ENCODE data around the gene BTNL3.
"Not testable (repeated sequence)": the region's sequence is repeated elsewhere in the genome, so short reads cannot be mapped to it uniquely, and the experiment has no call there.

Gene BTNL3, protein sequence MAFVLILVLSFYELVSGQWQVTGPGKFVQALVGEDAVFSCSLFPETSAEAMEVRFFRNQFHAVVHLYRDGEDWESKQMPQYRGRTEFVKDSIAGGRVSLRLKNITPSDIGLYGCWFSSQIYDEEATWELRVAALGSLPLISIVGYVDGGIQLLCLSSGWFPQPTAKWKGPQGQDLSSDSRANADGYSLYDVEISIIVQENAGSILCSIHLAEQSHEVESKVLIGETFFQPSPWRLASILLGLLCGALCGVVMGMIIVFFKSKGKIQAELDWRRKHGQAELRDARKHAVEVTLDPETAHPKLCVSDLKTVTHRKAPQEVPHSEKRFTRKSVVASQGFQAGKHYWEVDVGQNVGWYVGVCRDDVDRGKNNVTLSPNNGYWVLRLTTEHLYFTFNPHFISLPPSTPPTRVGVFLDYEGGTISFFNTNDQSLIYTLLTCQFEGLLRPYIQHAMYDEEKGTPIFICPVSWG

DNA sequence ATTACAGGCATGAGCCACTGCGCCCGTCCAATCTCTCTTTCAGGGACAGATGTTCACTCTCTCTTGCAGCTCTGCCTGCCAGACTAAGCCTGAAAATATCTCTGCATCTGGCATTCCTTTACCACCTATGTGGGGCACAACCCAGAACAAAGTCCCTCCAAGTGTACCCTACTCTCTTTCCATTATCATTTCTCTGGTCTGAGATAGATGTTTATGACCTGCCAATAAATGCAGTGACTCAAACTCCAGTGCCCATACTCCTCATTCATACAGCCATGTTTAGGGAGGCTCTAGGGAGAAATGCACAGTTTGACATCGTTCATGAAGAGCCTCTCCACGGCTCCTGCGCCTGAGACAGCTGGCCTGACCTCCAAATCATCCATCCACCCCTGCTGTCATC is at the start of gene BTNL3:
TSS of gene BTNL3 (plus strand) at position 255 of the 400 bp plus-strand sequence. CDS start 183 bp downstream, outside the sequence.
- no peak for DNase-seq (ENCODE audit: low read depth in 4 of 4, low spot score in 1 of 4)

DNA sequence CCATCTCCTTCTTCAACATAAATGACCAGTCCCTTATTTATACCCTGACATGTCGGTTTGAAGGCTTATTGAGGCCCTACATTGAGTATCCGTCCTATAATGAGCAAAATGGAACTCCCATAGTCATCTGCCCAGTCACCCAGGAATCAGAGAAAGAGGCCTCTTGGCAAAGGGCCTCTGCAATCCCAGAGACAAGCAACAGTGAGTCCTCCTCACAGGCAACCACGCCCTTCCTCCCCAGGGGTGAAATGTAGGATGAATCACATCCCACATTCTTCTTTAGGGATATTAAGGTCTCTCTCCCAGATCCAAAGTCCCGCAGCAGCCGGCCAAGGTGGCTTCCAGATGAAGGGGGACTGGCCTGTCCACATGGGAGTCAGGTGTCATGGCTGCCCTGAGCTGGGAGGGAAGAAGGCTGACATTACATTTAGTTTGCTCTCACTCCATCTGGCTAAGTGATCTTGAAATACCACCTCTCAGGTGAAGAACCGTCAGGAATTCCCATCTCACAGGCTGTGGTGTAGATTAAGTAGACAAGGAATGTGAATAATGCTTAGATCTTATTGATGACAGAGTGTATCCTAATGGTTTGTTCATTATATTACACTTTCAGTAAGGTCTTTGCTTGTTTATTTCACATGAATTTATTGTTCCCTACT is 38.2 kb upstream of the BTNL3 start:
- DNase-seq (ENCODE audit: low read depth in 4 of 4, low spot score in 1 of 4) = no peak

DNA sequence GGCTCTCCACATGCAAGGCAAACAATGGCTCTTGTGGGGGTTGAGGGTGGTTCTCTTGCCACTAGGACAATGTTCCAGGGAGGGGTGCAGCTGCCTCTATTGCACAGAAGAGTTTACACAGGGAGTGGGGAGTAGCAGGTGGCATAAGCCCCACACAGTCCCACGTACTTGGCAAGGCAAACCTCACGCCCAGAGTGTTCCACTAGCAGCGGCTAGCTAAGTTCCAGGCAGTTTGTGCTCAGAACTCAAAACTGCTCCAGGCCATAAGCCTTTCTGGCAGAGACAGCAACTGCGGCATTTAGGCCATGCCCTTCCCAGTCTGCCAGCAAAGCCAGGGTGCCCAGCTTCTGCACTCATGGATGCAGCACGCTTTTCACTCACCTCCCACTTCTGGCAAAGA is 29.0 kb upstream of the BTNL3 start:
- DNase-seq (ENCODE audit: low read depth in 4 of 4, low spot score in 1 of 4) = no peak

DNA sequence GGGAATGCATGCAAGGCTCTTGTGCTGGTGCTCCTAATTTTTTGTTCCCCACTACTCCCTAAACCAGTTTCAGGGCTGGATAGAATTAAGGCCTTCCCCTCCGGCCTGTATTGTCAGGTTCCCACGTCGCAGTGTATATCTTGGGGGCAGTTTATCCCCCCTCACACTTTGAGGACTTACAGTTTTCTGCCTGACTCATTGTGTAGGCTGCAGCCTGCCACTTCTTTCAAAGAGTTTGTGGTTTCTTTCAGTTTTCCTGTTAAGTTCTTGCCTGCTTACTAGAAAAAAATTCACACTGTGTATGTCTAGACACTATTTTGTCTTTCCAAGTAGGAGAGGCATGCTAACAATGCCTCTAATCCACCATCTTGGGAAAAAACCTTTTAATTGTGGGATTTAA is 28.4 kb upstream of the BTNL3 start:
- DNase-seq (ENCODE audit: low read depth in 4 of 4, low spot score in 1 of 4) = no peak

- DNase-seq (ENCODE audit: low read depth in 4 of 4, low spot score in 1 of 4) = no peak
These were observed 19.2 kb upstream of the BTNL3 start for GRCh38 chr5:180969406-180969805.

- no peak for DNase-seq (ENCODE audit: low read depth in 4 of 4, low spot score in 1 of 4)
These were observed 18.3 kb upstream of the BTNL3 start for GRCh38 chr5:180970336-180970735.

GRCh38 chr5:180970875-180971274 is 17.8 kb upstream of the BTNL3 start:
- no peak for DNase-seq (ENCODE audit: low read depth in 4 of 4, low spot score in 1 of 4)

DNA sequence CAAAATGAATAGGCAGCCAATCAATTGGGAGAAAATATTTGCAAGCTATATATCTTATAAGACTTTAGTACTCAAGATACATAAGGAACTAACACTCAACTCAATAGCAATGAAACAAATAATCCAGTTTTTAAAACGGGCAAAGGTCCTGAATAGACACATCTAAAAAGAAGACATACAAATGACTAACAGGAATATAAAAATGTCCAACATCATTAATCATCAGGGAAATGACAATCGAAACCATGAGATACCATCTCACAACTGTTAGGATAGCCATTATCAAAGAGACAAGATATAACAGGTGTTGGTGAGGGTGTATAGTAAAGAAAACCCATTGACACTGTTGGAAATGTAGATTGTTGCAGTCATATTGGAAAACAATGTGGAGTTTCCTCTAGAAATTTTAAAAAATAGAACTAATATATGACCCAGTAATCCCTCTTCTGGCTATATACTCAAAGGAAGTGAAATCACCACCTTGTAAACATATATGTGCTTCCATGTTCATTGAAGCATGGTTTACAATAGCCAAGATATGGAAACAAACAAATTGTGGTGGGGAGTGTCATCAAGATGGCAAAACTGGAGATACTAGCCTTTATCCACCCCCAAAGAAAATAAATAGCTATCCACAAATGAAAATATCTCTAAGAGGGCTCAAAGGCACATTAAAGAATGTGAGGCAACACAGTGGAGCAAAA is 13.9 kb upstream of the BTNL3 start:
- DNase-seq (ENCODE audit: low read depth in 4 of 4, low spot score in 1 of 4) = no peak

DNA sequence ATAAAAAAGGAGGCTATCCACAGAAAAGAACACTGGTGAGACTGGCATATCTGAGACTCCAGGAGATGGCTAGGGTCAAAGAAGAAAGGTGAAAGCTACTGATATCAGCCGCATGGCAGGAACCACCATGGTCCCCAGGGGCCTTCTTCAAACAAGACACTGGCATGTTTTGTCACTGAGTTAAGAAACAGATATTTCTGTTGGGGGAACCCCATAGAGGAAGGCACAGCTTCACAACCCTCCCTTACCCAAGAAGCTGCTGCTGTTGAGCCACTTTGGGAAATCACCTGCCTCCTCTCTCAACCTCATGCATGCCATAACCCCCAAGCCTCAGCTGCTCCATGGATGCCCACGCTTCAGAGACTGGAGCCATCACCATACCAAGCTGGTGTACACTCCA is 13.3 kb upstream of the BTNL3 start:
- no peak for DNase-seq (ENCODE audit: low read depth in 4 of 4, low spot score in 1 of 4)

DNA sequence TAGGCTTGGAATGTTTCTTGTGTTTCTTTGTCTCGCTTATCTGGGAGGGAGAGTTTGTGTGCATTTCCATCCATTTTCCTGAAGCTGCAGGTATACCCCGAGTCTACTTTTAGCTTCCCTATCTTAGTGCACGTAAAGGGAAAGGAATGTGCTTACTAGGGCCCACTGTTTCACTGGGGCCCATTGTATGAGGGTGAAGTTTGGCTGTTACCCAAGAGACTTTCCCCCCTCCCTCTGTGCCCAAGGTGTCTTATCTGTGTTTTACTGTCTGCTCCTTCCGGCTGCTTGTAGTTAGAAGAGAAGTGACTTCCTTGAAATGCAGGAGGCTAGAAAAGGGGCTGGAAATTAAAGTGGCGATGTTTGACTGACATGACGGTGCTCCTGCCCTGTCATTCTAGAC is 12.1 kb upstream of the BTNL3 start:
- DNase-seq (ENCODE audit: low read depth in 4 of 4, low spot score in 1 of 4) = no peak

DNA sequence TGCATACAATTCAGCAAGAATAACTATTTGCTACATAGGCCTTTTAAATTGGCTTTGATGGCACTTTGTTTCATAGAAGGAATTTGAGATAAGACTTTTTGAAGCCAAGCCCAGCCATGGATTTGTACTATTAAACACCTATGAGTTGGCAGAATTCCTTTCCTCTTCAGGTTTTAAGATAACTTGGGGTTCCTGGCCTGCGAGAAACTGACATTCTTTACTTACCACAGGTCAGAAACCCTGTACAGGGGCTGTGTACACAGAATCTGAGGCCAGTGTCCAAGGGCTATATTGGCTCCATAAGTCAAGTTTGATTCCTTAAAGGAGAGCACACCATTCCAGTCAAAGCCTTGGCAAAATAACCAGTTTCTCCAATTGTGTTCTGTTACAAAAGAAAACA is 10.8 kb upstream of the BTNL3 start:
- DNase-seq (ENCODE audit: low read depth in 4 of 4, low spot score in 1 of 4) = no peak

- no peak for DNase-seq (ENCODE audit: low read depth in 4 of 4, low spot score in 1 of 4)
These were observed 6.5 kb upstream of the BTNL3 start for GRCh38 chr5:180982008-180982741.

DNA sequence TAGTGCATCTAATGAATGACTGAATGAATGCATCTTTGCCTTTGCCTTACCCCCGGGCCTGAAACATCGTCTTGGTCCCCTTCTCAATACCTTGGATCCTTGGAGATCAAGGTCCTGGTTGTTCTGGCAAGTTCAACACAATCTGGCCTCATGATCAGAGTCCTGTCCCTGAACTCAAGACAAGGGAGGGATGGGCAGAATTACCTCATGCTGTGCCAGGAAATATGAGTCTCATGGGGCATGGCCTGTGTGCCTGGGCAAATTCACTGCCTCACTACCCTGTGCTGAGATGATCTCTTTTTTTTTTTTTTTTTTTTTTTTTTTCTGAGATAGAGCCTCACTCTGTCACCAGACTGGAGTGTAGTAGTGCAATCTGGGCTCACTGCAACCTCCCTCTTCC is 630 bp upstream of the BTNL3 start:
- DNase-seq (ENCODE audit: low read depth in 4 of 4, low spot score in 1 of 4) = no peak

GRCh38 chr5:180990086-180990881 is 1.6 kb downstream of the BTNL3 start:
- no peak for DNase-seq (ENCODE audit: low read depth in 4 of 4, low spot score in 1 of 4)

DNA sequence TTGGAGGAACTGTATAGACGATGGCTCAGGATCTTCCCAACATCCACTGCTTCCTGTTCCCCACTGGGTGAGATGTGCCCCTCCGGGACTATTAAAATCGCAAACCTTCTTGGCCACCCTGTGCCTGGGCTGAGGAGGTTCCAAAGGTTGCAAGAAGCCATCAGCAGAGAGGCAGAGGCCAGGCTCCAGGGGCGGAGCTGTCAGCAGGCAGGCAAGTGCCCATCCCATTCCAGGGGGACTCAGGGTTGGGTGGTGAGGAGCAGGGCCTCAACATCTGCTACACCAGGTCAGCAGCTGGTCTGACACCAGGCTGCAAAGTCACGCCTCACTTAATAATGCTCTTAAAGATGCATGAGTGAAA is 2.2 kb downstream of the BTNL3 start:
- no peak for DNase-seq (ENCODE audit: low read depth in 4 of 4, low spot score in 1 of 4)

GRCh38 chr5:181001947-181002346 is 13.3 kb downstream of the BTNL3 start:
- DNase-seq (ENCODE audit: low read depth in 4 of 4, low spot score in 1 of 4) = no peak

DNA sequence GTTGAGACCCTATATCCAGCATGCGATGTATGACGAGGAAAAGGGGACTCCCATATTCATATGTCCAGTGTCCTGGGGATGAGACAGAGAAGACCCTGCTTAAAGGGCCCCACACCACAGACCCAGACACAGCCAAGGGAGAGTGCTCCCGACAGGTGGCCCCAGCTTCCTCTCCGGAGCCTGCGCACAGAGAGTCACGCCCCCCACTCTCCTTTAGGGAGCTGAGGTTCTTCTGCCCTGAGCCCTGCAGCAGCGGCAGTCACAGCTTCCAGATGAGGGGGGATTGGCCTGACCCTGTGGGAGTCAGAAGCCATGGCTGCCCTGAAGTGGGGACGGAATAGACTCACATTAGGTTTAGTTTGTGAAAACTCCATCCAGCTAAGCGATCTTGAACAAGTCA is 17.1 kb downstream of the BTNL3 start:
- DNase-seq (ENCODE audit: low read depth in 4 of 4, low spot score in 1 of 4) = no peak

DNA sequence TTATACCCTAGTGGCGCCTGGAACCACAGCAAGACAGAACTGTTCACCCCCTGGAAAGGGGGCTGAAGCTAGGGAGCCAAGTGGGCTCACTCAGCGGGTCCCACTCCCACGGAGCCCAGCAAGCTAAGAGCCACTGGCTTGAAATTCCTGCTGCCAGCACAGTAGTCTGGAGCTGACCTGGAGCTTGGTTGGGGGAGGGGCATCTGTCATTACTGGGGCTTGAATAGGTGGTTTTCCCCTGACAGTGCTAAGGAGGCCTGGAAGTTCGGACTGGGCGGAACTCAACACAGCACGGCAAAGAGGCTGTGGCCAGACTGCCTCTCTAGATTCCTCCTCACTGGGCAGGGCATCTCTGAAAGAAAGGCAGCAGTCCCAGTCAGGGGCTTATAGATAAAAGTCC is 19.5 kb downstream of the BTNL3 start:
- no peak for DNase-seq (ENCODE audit: low read depth in 4 of 4, low spot score in 1 of 4)

DNA sequence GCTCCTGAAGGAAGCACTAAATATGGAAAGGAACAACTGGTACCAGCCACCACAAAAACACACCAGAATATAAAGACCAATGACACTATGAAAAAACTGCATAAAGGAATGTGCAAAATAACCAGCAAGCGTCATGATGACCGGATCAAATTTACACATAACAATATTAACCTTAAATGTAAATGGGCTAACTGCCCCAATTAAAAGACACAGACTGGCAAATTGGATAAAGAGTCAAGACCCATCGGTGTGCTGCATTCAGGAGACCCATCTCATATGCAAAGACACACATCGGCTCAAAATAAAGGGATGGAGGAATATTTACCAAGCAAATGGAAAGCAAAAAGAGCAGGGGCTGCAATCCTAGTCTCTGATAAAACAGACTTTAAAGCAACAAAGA is 21.4 kb downstream of the BTNL3 start:
- DNase-seq (ENCODE audit: low read depth in 4 of 4, low spot score in 1 of 4) = not testable (repeated sequence)

DNA sequence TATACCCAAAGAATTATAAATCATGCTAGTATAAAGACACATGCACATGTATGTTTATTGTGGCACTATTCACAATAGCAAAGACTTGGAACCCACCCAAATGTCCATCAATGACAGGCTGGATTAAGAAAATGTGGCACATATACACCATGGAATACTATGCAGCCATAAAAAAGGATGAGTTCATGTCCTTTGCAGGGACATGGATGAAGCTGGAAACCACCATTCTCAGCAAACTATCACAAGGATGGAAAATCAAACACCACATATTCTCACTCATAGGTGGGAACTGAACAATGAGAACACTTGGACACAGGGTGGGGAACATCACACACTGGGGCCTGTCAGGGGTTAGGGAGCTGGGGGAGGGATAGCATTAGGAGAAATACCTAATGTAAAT is 26.0 kb downstream of the BTNL3 start:
- not testable (repeated sequence) for DNase-seq (ENCODE audit: low read depth in 4 of 4, low spot score in 1 of 4)

DNA sequence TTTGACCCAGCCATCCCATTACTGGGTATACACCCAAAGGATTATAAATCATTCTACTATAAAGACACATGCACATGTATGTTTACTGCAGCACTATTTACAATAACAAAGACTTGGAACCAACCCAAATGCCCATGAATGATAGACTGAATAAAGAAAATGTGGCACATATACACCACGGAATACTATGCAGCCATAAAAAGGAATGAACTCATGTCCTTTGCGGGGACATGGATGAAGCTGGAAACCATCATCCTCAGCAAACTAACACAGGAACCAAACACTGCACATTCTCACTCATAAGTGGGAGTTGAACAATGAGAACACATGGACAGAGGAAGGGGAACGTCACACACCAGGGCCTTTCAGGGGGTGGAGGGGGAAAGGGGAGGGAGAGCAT is 28.8 kb downstream of the BTNL3 start:
- DNase-seq (ENCODE audit: low read depth in 4 of 4, low spot score in 1 of 4) = not testable (repeated sequence)

Measured in stimulated activated CD4-positive, alpha-beta T cell treated with anti-CD3 and anti-CD28 coated beads, Interleukin-1b, Interleukin-23, amount 100 ng/mL, for 24 hours (primary cell).